Regular cardiac myocyte (primary cell): Measurements from ENCODE around the gene FMC1. TPM values are rescaled to one million over a fixed set of nuclear protein-coding genes. Genes with fewer than 3 reads are reported as not detected.

Source experiments
- total RNA-seq: library from RNA; depleted of rRNA; stranded (reverse); fragments of >200 nt; gene quantifications from 2 replicates; pipeline ENCODE4 v1.2.3, GENCODE V29; 2014

Gene FMC1
- total RNA-seq: 8.7 and 12.1 TPM in 2 replicates

DNA sequence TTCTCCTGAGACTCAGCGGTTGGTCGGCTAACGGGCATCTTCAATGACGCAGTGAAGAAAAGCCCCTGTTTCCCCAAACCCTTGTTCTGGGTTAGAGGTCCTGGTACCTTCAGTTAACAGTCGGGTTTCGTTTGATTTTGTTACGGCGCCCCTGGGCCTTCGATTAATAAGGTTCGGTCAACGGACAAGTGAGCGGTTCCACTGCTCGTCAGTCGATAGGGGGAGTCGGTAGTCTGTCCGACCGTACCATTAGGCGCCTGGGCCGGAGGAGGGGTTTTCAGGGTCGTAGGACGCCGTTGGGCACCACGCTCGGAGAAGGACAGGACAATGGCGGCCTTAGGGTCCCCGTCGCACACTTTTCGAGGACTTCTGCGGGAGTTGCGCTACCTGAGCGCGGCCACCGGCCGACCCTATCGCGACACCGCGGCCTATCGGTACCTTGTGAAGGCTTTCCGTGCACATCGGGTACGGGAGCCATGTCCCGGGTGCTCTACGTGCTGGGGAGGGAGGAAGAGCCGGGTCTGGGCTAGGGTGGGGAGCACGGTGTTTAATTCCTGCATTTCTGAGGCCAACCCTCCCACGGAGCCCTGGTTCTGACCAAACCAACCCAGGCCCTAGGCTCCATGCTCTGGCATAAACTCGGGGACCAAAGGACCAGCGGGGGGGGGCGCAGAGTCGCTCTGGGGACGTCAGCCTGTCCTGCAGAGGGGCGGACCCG lies at the start of gene FMC1:
Gene FMC1 (plus strand): TSS at position 280 of the 718 bp plus-strand sequence. CDS start 48 bp downstream, at position 328.

DNA sequence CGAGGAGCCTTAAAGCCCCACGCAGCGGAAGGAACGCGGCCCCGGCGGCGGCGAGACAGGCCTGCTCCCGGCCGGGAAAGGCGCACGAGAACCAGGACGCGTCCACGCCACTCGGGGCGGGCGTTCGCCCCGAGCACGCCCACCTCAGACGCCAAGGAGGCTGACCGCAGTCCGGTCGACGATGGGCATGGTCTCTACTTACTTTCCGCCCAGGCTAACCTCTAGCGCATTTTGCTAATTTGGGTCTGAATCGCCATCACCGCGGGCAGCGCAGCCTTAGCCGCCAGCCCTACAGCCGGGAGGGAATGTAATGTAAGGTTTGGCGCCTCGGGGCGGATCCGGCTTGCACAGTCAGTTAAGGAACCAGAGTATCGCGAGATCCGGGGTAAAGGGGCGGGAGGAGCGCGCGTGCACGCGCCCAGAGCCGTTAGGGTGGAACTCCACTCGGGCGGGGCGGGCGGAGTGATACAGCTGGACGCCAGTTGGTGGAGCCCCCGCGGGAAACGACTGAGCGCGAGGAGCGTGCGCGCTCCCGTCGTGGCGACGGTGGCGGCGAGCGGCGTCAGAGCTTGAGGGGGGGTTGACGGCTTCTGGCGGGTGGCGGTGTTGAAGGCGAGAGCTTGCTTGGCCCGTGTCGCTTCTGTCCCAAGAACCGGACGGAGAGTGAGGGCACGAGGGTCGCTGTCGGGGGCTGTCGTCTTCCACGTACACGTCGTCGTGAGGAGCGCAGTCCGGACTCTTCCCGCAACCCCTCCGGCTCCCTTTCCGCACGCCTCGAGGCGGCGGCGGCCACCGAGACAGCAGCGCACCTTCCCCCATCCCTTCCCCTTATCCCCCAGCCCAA lies 18.5 kb downstream of the FMC1 start, which contains the start of gene LUC7L2:
Gene LUC7L2 (plus strand): TSS at position 529 of the 844 bp plus-strand sequence. CDS start 368 bp downstream, outside the sequence.

Other genes starting within 250 kb of the FMC1 start
- 25.9 and 36.2 TPM in 2 replicates for gene ZC3HAV1, start 231.6 kb upstream of the FMC1 start, total RNA-seq
- gene UBN2, start 110.1 kb upstream of the FMC1 start, total RNA-seq: 2.7 and 6.2 TPM in 2 replicates
- 38.1 and 44.7 TPM in 2 replicates for gene LUC7L2, start 18.6 kb downstream of the FMC1 start, total RNA-seq
- gene KLRG2, start 142.3 kb downstream of the FMC1 start, total RNA-seq: under 0.01 TPM in 1 of 2 replicates, not detected in the other
- not detected in 2 replicates for gene CLEC2L, start 182.3 kb downstream of the FMC1 start, total RNA-seq